ENCODE data around the gene NECAB2.

NECAB2 gene

DNA sequence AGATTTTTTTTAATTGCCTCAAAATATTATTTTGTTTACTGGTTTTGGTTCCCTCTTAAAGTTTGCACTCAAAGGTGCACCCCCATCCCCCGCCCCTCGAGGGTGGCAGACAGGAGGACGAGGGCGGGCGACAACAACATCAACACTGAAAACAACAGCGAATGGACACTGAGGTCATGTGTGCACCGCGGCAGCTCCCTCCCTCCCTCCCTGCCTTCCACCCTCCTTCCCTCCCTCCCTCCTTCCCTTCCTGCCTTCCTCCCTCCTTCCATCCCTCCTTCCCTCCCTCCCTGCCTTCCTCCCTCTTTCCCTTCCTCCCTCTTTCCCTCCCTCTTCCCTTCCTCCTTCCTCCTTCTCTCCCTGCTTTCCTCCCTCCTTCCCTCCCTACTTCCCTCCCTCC, 16.5 kb upstream of the NECAB2 start:
- no peak for DNase-seq (ENCODE audit: extremely low read depth in 1 of 2, low read depth in 1 of 2)

DNA sequence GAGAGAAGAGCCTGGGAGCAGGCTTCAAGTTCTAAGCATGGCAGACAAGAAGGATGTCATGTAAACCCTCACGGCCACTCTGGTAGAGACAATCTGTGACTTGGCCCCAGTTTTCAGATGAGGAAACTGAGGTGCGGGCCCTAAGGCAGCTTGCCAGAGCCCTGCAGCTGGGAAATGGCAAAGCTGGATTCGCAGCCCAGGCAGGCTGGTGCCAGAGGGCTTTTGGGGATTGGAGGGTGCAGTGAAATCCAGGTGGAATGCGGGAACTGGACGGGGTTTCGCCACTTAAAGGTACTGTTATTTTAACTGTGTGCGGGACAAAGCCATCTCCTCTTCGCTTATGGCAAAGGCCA, 15.5 kb upstream of the NECAB2 start:
- DNase-seq (ENCODE audit: extremely low read depth in 1 of 2, low read depth in 1 of 2) = no peak

DNA sequence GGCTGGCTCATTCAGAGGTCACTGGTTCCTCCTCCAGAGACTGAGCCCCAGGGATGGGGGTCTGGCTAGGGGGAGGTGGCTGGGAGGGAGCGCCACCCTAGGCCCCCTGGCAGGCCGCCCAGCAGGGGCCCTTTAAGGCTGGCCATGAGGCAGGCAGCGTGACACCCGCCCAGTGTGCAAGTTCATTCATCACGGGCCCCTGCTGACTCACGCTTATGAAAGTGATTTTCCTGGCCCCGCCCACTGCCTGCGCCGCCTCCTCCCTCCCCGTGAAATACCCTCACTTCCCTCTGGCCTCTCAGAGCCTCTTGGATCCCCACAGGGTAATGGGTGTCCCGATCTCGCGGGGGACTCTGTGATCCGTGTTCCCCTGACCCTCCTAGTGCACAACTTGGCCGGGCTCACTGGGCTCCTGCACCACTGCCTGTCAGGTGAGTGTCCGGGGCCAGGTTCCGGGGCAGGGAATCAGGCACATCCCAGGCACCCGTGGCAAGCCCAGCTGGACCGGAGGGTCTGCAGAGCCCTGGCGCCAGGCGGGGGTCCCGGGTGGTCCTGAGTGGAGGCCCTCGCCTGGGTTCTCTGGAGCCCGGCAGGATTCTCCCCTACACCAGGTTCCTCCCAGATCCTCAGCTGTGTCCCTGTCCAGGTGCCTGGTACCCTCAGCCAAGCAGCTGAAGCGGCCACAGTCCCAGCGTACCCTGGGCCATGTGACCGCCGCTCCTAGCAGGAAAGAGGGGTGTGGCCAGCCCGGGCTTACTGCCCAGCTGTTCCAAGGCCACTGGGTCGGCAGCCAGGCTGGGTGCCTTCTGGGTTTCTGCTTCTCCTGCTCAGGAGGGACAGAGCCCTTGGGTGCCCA, 14.9 kb upstream of the NECAB2 start, which contains the start of gene OSGIN1:
TSS of gene OSGIN1 (plus strand) at position 301 of the 856 bp plus-strand sequence. CDS start 4,432 bp downstream, outside the sequence.
- DNase-seq (ENCODE audit: extremely low read depth in 1 of 2, low read depth in 1 of 2) = peak; percentile 61 to 84

DNA sequence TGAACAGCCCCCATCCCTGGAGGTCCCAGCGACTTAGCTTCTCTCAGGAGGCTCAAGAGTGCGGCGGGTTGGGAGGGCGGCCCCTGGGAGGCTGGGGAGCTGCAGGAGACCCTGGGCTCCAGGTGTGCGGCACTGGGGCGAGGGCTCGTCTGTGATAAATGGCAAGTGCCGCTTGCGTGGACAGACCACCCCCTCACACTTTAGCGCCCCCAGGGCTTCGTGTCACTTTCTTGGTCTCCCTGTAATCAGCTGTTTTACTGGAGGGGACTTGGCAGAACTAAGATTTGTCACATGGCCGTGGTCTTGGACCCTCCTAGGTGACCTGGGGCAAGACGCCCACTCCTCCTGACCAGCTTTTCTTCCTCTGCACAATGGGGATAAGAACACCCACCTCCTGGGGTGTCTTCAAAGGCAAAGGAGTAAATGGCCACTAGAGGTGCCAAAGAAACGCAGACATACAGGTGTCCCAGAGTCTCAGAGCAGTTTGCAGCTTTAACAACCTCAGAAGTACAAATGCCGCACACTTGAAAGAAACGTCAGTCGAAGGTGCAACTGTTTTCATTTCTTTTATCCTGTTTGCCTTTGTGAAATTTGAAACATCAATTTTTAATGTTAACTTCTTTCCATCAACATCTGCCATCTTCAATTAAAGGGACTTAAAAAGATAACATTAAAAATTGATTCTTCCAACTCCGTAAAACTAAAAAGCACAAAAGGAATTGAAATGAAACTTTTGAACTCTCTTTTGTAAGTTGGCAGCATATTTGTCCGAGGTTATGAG, 14.1 kb upstream of the NECAB2 start:
- DNase-seq (ENCODE audit: extremely low read depth in 1 of 2, low read depth in 1 of 2) = no peak

DNA sequence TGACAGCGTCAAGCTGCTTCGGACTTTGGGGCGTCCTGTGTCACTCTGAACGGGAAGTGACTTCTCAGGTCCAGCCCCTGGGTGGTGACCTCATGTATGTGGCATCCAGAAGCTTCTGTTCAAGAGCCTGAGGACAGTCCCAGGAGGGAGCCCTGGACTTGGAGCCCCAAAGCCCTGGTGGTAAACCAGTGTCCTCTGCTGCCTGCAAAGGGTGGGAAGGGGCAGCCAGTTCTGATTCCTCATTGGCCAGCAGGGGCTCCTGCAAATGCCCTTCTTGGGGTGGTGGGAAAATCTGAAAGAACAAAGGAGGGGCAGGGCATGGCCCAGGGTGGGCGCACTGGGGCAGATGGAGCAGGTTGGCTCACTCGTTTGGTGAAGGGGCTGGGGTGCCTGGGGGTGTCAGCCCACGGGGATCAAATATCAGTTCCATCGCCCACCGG, 13.4 kb upstream of the NECAB2 start:
- DNase-seq (ENCODE audit: extremely low read depth in 1 of 2, low read depth in 1 of 2) = no peak

DNA sequence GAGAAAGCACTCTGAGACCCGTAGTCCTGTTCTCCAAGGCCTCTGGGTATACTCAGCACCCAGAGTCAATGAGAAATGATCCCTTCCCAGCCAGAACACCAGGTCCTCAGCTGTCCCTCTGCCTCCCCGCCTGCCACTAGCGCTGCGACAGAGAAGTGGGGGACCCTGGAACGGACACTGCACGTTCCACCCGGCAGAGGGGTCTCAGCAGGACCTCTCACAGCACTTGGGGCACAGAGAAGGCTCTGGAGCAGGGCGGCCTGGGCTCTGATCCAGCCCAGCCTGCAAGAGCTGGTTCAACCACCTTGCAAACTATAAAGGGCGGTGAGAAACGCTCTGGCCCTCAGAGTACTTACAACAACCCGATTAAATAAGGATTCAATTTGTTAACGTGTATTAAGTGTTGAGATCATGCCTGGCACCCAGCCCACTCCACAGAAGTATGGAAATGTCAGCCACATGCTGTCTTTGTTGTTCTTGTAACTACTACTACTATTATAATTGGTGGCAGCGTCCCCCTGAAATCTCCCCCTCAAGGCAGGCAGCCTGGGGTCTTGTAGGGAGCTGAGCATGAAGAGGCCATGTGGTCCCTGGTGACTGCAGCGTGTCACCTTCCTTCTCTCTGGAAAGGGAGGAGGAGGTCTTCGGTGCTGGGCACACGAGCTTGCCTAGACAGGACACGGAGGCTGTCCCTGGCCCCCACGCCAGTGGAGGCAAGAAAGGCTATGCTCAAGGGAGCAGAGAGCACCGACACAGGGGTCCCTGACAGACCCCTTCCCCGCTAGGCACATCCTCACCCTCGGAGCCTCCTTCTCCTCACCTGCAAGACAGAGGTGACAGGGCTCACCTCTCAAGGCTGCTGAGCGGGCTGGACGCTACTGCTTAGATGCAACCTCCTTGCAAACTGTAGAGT, 12.6 kb upstream of the NECAB2 start:
- no peak for DNase-seq (ENCODE audit: extremely low read depth in 1 of 2, low read depth in 1 of 2)

GRCh38 chr16:83956336-83957289, 11.4 kb upstream of the NECAB2 start:
- peak; percentile 41 to 58 for DNase-seq (ENCODE audit: extremely low read depth in 1 of 2, low read depth in 1 of 2)

DNA sequence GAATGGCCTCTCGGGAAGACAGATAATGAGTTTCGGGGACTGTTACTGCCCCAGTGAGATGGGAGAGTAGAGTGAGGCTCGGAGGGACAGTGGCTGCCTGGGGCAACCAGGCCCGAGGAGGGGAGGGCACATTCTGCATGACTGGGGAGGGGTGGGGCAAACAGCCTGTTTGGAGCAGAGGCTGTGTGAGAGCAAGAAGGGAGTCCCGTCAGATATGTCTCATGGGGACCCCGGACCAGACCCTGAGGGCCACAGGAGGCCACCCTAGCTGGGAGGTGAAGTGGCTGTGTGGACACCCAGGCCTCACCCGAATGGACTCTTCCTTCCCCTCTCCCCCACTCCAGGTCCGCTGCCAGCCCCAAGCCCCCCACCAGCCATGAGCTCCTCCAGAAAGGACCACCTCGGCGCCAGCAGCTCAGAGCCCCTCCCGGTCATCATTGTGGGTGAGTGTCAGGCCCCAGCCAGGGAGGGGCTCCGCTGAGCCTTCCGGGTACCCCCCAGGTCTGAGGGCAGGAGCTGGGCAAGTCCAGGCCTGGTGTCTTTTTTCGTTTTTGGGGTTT, 10.7 kb upstream of the NECAB2 start:
- no peak for DNase-seq (ENCODE audit: extremely low read depth in 1 of 2, low read depth in 1 of 2)

DNA sequence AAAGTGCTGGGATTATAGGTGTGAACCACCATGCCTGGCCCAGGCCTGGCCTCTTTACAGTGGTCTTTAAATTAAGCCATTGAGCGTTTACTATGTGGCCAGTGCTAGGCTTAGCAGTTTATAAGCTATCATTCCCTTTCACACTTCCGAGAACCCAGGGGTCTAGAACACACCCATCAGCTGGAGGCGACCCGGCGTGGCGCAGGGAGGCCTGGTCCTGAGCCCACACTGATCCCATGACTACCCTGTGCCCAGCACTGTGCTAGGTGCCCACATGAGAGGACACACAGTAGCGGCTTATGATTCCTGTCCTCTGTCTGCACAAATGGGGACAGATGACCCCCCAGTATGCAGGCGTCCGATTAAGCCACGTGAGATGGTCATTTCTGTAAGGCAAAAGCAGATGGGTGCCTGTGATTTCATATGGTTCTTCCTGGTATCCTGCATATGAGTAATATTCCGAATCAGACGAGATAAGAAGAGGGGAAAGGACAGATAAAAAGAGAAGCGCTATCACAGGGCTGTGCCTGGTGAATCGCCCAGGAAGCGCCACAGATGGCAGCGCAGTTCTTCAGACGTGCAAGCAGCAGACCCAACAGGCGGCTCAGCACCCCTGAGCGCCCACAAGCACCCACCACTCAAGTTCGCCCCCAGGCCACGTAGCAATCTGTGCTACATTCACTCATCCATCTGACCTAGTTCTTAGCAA, 9.8 kb upstream of the NECAB2 start:
- no peak for DNase-seq (ENCODE audit: extremely low read depth in 1 of 2, low read depth in 1 of 2)

GRCh38 chr16:83958846-83959565, 9.0 kb upstream of the NECAB2 start:
- no peak for DNase-seq (ENCODE audit: extremely low read depth in 1 of 2, low read depth in 1 of 2)

DNA sequence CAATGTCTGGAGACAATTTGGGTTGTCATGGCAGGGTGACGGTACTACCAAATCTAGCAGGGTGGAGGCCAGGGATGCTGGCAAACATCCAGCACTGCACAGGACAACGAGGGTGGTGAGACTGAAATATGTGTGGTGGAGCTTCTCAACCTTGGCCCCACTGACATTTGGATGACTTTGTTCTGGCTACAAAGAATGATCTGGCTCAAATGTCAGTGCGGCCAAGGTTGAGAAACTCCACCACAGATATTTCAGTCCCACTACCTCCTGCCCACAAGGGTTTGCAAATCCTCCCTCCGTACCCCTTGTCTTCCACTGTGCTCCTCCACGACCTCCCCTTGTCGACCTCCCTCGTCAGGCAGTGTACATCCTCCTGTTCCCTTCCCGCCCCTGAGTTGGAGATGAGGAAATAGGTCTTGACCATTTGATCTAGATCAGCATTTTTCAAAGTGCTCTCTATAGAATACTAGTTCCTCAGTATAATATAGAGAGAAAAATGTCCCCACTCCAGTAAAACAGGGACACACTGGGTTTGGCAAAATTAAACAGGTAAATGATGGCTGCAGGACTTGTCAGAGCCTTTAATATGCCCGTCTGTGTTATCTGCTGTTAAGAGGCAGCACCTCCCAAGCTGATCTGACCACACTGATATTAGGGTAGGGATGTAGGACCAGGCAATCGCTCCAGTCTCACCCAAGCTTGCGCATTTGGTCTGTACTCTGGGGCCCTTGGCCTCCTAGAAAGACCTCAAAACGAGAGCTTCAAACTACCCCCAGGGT, 8.2 kb upstream of the NECAB2 start:
- no peak for DNase-seq (ENCODE audit: extremely low read depth in 1 of 2, low read depth in 1 of 2)

DNA sequence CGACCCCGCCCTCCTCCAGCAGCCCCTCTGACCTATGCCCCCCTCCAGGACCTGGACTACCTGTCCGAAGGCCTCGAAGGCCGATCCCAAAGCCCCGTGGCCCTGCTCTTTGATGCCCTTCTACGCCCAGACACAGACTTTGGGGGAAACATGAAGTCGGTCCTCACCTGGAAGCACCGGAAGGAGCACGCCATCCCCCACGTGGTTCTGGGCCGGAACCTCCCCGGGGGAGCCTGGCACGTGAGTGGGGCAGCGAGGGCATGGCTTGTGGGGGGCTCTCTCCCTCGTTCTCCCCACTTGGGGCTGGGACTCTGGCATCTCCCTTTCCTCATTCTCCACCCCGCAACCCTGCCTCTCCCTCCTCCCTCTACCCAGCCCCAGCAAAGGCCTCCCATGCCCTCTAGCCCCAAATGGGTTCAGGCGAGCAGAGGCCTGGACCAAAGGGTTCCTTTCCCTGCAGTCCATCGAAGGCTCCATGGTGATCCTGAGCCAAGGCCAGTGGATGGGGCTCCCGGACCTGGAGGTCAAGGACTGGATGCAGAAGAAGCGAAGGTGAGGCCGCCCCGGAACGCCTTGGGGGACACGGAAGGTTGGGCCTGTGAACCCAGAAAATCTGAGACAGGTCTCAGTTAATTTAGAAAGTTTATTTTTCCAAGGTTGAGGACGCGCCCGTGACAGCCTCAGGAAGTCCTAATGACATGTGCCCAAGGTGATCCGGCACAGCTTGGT, 7.4 kb upstream of the NECAB2 start:
- no peak for DNase-seq (ENCODE audit: extremely low read depth in 1 of 2, low read depth in 1 of 2)

GRCh38 chr16:83961591-83961990, 6.5 kb upstream of the NECAB2 start:
- no peak for DNase-seq (ENCODE audit: extremely low read depth in 1 of 2, low read depth in 1 of 2)

DNA sequence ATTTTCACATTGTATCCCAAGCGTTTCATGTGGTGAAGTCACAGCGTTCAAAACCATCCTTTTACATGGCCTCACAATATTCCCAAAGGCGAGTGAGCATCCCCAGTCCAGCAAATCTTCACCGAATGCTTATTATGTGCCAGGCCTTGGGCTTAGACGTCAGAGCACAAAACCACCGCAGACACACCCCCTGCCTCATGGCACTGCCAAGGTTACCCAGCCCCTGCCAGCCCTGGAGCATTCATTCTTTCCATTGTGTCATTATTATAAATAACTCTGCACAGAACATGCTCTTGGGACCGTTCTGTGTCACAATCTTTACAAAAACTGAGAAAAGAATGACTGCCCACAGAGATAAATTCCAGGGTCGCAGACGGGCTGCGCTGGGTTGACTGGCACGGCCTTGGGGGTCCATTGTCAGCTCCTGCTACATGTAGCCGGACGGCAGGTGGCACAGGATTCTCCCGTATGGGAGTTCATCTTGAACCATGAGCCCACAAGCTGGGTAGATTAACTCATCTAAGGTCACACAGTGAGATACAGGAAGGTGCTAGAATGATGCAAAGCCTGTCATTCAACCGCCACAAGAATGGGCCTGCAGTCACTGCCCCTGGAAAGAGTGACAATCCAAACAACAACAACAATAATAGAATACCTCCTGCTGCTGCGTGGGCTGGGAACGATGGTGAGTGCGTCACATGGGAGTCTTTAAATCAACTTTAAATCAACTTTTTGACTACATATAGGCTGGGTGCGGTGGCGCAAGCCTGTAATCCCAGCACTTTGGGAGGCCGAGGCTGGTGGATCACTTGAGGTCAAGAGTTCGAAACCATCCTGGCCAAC, 4.5 kb upstream of the NECAB2 start:
- no peak for DNase-seq (ENCODE audit: extremely low read depth in 1 of 2, low read depth in 1 of 2)

GRCh38 chr16:83964684-83965443, 3.2 kb upstream of the NECAB2 start:
- no peak for DNase-seq (ENCODE audit: extremely low read depth in 1 of 2, low read depth in 1 of 2)
